WI38 (cell line): ENCODE measurements around the gene SRCAP.
"Not testable (repeated sequence)": the region's sequence is repeated elsewhere in the genome, so short reads cannot be mapped to it uniquely, and the experiment has no call there.

ENCODE experiments used
- H3K4me3 ChIP-seq: 2 replicates; pipeline ENCODE4 v1.5.1; 2011; ENCODE audit warnings: low read depth, mild to moderate bottlenecking, control low read depth, low read length
- CTCF ChIP-seq: IDR thresholded peaks from 2 replicates; pipeline ENCODE4 v1.5.1; 2012; ENCODE audit warnings: low read depth, mild to moderate bottlenecking, control low read depth, low read length

Gene SRCAP

GRCh38 chr16:30700971-30701370 lies 2.0 kb downstream of the SRCAP start:
- no peak for TF ChIP-seq CTCF
- H3K4me3 ChIP-seq, result no peak overlapping the region

- not testable (repeated sequence) for H3K4me3 ChIP-seq
These were observed 4.1 kb downstream of the SRCAP start for GRCh38 chr16:30703071-30703470.

- no peak for TF ChIP-seq CTCF
- no peak overlapping the region for H3K4me3 ChIP-seq
These were observed 5.0 kb downstream of the SRCAP start for GRCh38 chr16:30703971-30704370.

GRCh38 chr16:30706046-30706445 lies 7.1 kb downstream of the SRCAP start:
- TF ChIP-seq CTCF, result no peak
- H3K4me3 ChIP-seq, result no peak overlapping the region

- no peak overlapping the region for H3K4me3 ChIP-seq
- no peak for TF ChIP-seq CTCF
These were observed 12.0 kb downstream of the SRCAP start for GRCh38 chr16:30710971-30711370.

GRCh38 chr16:30711712-30712111 lies 12.7 kb downstream of the SRCAP start:
- TF ChIP-seq CTCF, result no peak
- no peak overlapping the region for H3K4me3 ChIP-seq

GRCh38 chr16:30715750-30716445 lies 16.9 kb downstream of the SRCAP start:
- H3K4me3 ChIP-seq, result no peak overlapping the region
- no peak for TF ChIP-seq CTCF

- no peak overlapping the region for H3K4me3 ChIP-seq
- TF ChIP-seq CTCF, result no peak
These were observed 21.1 kb downstream of the SRCAP start for GRCh38 chr16:30720086-30720485.
